Measurements from ENCODE around the gene FAM240B.

FAM240B gene

GRCh38 chr9:38680837-38681445 is 39.0 kb downstream of the FAM240B start:
- H2AFZ ChIP-seq (ENCODE audit: low read length) = no peak overlapping the region
- no peak for DNase-seq
- no peaks in the 10 kb centered on the region for H3K9me2 ChIP-seq (replicated peaks; ENCODE audit: insufficient read depth, low read length)

DNA sequence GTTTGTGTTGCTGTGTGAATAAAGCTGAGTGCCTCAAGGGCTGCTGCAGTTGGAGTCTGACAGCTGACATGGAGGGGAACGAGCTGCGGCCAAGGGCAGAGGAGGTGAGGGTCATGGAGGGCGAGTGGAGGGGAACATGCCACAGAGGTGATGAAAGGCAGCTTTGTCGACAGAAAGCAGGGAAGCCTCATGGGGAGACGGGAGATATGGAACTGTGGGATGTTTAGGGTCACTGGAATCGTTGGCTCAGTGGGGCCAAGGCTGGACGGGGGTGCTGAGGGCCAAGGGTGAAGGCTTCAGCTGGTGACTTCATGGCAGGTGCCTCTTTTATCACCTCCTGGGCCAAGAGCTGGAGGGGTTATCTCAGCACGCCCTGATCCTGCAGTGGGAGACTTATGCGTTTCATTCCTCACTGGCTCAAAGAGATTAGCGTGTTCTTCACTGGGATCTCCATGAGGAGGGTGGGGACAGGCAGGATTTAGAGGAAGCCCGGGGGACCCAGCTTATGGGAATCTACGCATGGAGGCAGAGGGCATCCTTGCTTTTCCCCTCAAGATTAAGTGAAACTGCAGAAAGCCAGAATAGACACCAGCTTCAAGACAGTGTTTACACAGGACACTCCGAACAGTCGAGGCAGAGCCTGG is 42.2 kb downstream of the FAM240B start:
- TF ChIP-seq EZH2phosphoT487 (IDR thresholded peaks at IDR 0.05; ENCODE audit: low read length) (no peak), EZH2 (optimal IDR thresholded peaks at IDR 0.05; ENCODE audit: low read depth, low read length) (no peak)
- TF ChIP-seq, protein P1, sequence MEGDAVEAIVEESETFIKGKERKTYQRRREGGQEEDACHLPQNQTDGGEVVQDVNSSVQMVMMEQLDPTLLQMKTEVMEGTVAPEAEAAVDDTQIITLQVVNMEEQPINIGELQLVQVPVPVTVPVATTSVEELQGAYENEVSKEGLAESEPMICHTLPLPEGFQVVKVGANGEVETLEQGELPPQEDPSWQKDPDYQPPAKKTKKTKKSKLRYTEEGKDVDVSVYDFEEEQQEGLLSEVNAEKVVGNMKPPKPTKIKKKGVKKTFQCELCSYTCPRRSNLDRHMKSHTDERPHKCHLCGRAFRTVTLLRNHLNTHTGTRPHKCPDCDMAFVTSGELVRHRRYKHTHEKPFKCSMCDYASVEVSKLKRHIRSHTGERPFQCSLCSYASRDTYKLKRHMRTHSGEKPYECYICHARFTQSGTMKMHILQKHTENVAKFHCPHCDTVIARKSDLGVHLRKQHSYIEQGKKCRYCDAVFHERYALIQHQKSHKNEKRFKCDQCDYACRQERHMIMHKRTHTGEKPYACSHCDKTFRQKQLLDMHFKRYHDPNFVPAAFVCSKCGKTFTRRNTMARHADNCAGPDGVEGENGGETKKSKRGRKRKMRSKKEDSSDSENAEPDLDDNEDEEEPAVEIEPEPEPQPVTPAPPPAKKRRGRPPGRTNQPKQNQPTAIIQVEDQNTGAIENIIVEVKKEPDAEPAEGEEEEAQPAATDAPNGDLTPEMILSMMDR (IDR thresholded peaks at IDR 0.05; ENCODE audit: low read length) = no peak
- Histone ChIP-seq H3K9me3 (replicated peaks; ENCODE audit: insufficient read depth, low read length) (no peaks in the 10 kb centered on the region), H3F3A (ENCODE audit: insufficient read depth, low read length) (no peaks in the 10 kb centered on the region), H3K4me3 (ENCODE audit: low read length) (no peak overlapping the region), H3K9me2 (replicated peaks; ENCODE audit: insufficient read depth, low read length) (no peaks in the 10 kb centered on the region), H3K27ac (ENCODE audit: low read length) (no peak overlapping the region), H3K36me3 (replicated peaks; ENCODE audit: insufficient read depth, low read length) (no peaks in the 10 kb centered on the region), H3K4me1 (ENCODE audit: low read length) (no peaks in the 10 kb centered on the region), H3K4me2 (ENCODE audit: low read depth, low read length) (no peak overlapping the region), H3K9ac (ENCODE audit: low read length) (no peak overlapping the region), H3K79me2 (ENCODE audit: low read length) (no peaks in the 10 kb centered on the region), H3K27me3 (replicated peaks; ENCODE audit: insufficient read depth, low read length) (no peaks in the 10 kb centered on the region), H2AFZ (ENCODE audit: low read length) (no peak overlapping the region), H4K20me1 (ENCODE audit: insufficient read depth, low read length) (no peaks in the 10 kb centered on the region)
- no peak for DNase-seq

More at GRCh38 chr9:38680837-38681445, 39.0 kb downstream of the FAM240B start:
- no peak overlapping the region for H3K4me3 ChIP-seq (ENCODE audit: low read length)
- no peaks in the 10 kb centered on the region for H3K36me3 ChIP-seq (replicated peaks; ENCODE audit: insufficient read depth, low read length)
- no peak overlapping the region for H3K27ac ChIP-seq (ENCODE audit: low read length)
- no peaks in the 10 kb centered on the region for H3K9me3 ChIP-seq (replicated peaks; ENCODE audit: insufficient read depth, low read length)
- no peak overlapping the region for H3K4me2 ChIP-seq (ENCODE audit: low read depth, low read length)
- TF ChIP-seq EZH2phosphoT487 (IDR thresholded peaks at IDR 0.05; ENCODE audit: low read length) = no peak
- TF ChIP-seq EZH2 (optimal IDR thresholded peaks at IDR 0.05; ENCODE audit: low read depth, low read length) = no peak
- TF ChIP-seq, protein P1 (IDR thresholded peaks at IDR 0.05; ENCODE audit: low read length) = no peak
- no peak overlapping the region for H3K9ac ChIP-seq (ENCODE audit: low read length)
- H3K27me3 ChIP-seq (replicated peaks; ENCODE audit: insufficient read depth, low read length) = no peaks in the 10 kb centered on the region
- H4K20me1 ChIP-seq (ENCODE audit: insufficient read depth, low read length) = no peaks in the 10 kb centered on the region
- no peaks in the 10 kb centered on the region for H3K79me2 ChIP-seq (ENCODE audit: low read length)
- no peaks in the 10 kb centered on the region for H3K4me1 ChIP-seq (ENCODE audit: low read length)
- no peaks in the 10 kb centered on the region for H3F3A ChIP-seq (ENCODE audit: insufficient read depth, low read length)

- Histone ChIP-seq H3K4me1 (ENCODE audit: low read length) (no peaks in the 10 kb centered on the region), H2AFZ (ENCODE audit: low read length) (no peak overlapping the region)
Measured at GRCh38 chr9:38675831-38676230, 44.1 kb downstream of the FAM240B start.

More at GRCh38 chr9:38675831-38676230, 44.1 kb downstream of the FAM240B start:
- H3K9me3 ChIP-seq (replicated peaks; ENCODE audit: insufficient read depth, low read length) = no peaks in the 10 kb centered on the region
- H4K20me1 ChIP-seq (ENCODE audit: insufficient read depth, low read length) = no peaks in the 10 kb centered on the region
- H3K4me3 ChIP-seq (ENCODE audit: low read length) = no peak overlapping the region
- TF ChIP-seq, protein P1 (IDR thresholded peaks at IDR 0.05; ENCODE audit: low read length) = no peak
- TF ChIP-seq EZH2phosphoT487 (IDR thresholded peaks at IDR 0.05; ENCODE audit: low read length) (no peak), EZH2 (optimal IDR thresholded peaks at IDR 0.05; ENCODE audit: low read depth, low read length) (no peak)
- DNase-seq = no peak
- H3K4me2 ChIP-seq (ENCODE audit: low read depth, low read length) = no peak overlapping the region
- H3K27ac ChIP-seq (ENCODE audit: low read length) = no peak overlapping the region
- no peaks in the 10 kb centered on the region for H3F3A ChIP-seq (ENCODE audit: insufficient read depth, low read length)
- no peaks in the 10 kb centered on the region for H3K27me3 ChIP-seq (replicated peaks; ENCODE audit: insufficient read depth, low read length)
- no peaks in the 10 kb centered on the region for H3K9me2 ChIP-seq (replicated peaks; ENCODE audit: insufficient read depth, low read length)
- H3K9ac ChIP-seq (ENCODE audit: low read length) = no peak overlapping the region
- no peaks in the 10 kb centered on the region for H3K36me3 ChIP-seq (replicated peaks; ENCODE audit: insufficient read depth, low read length)
- no peaks in the 10 kb centered on the region for H3K79me2 ChIP-seq (ENCODE audit: low read length)

Measured in MM.1S (cell line).